Posterior cingulate gyrus (tissue), 11 donors: Measurements from ENCODE around the gene XYLT2.
"Not testable (repeated sequence)": the region's sequence is repeated elsewhere in the genome, so short reads cannot be mapped to it uniquely, and the experiment has no call there.

ENCODE experiments used
- DNase-seq, 10 donors: peaks; one replicate each; pipeline versions ENCODE4 v3.0.0 to v3.0.0-alpha.2; 2020 to 2021; ENCODE audit warnings: mixed read lengths in 3 of 10
- intact Hi-C: fragments of 100-400 bp; cut with DNase I; formaldehyde crosslinking; loops from one replicate; pipeline ENCODE4 v1.15.1; 2023

The XYLT2 gene

DNA sequence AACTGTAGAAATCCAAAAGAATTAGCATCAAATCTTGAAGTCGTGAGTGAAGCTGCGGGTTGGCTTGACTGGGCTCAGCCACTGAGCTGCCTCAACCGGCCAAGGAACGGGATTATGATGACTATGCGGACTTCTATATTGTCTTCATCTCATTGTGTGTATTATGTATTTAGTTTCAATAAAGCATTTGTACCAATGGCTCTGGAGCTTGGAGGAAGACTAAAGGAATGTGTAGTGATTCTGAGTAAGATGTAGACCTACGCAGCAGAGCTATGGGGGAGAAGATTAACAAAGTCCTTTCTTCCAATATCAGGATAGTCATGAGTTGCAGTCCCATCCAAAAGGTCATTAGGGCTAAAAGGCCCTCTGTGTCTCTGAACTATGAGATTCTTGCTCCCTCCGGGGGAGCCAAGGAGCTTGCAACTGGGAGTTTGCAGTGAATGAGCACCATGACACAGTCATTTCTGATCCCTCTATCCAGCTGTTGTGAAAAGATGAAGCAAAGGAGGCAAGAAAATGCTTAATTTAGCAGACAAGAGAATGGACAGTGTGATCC is 35.4 kb downstream of the XYLT2 start:
- intact Hi-C loops = no loop called here
- DNase-seq = no peak

DNA sequence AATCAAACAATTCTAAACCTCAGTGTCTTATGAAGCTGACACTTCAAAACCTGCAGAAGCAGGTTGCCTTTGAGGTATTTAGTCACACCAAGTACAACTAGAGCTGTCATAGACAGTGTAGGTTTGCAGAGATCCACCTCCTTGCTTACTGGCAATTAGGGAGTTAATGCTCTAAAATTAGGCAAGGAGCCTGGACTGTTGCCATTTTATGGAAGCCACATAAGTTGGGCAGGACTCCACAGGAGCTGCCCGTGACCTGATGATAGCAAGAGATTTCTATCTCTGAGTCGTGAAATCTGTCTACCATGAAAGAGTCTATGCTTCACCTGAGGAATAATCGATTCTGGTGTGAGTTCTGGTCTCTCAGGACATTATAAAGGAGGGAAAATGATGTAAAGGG is 36.0 kb downstream of the XYLT2 start:
- no peak for DNase-seq

DNA sequence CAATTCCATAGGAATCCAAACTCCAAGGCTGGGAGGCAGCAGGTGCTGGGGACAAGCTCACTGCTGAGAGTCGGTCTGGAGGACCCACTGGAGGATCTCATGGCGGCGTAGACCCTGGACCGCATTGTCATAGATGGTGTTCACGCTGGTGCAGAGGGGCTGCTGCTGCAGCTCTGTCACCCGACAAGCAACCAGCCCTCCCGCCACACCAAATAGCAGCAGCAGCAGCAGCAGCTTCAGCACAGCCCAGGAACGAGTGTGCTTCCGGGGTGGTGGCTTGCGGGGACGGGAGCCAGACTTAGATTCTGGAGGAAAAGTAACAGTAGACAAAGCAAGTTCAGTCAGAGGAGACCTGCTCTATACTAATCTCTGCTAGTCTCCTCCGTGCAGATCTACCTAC is 37.0 kb downstream of the XYLT2 start:
- intact Hi-C loops = no loop called here
- no peak for DNase-seq

More for the DNA sequence above, 36.0 kb downstream of the XYLT2 start:
- intact Hi-C loops = no loop called here

DNA sequence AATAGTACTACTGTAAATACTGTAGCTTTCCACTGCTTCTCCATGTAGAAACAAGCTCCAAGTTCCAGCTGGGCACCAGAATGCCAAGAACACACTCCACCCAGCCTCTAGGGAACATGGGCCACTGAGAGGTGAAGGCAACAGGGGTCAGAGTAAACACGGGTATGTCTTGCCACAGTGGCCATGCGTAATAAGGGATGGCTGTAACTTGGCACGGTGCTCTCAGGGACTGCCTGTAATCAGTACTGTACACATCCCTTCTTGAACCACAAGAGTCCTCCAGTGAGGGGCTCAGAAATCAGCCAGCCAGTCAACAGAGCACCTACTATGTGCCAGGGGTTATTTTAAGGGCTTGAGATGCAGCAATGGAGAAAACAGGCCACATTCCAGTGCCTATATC is 40.6 kb downstream of the XYLT2 start:
- DNase-seq = no peak
- intact Hi-C loops = no loop called here

DNA sequence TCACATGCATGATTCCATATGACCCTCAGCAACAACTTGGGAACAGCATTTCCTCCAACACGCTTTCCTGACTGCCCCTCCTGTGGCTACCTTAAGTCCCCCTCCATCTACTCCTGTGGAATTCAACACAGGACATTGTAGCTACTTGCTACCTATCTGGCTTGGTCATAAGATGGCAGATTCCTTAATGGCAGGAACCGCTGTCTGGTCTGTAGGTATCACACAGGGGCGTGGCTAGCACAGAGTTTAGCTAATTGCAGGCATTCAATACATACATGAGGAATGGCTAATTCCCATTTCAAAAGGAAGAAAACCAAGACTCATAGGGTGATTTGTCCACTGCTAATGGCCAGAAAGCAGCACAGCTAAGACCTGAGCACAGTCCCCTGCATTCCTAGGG is 42.8 kb downstream of the XYLT2 start:
- DNase-seq = no peak
- intact Hi-C loops = no loop called here

DNA sequence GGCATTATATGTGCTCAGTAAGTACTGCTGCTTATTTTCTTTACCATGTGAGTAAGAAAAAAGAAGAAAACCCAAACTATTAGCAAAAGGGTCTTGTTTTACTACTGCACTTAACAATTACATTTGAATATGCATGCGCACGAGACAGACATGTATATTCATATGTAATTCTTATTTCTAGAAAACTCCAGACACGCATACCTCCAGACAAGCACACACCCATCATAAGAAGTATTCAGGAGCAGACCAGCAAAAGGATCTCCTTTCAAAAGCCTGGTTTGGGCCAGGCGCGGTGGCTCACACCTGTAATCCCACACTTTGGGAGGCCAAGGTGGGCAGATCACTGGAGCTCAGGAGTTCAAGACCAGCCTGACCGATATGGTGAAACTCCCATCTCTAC is 43.6 kb downstream of the XYLT2 start:
- no peak for DNase-seq
- intact Hi-C loops = no loop called here

DNA sequence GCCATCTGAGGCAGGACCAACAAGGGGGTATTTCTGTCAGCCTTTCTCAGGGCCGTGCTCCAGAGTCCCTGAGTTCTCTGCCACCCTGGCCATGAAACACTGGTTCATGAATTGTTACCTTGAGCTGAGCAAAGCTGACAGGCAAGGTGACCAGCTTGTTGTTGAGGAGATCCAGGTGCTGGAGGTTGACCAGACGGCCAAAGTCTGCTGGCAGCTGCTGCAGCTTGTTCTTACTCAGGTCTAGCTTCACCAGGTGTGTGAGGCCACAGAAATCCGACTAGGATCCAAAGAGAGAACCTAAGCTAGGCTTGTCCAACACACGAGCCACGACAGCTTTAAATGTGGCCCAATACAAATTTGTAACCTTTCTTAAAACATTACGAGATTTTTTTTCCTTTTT is 46.7 kb downstream of the XYLT2 start:
- intact Hi-C loops = no loop called here
- no peak for DNase-seq

DNA sequence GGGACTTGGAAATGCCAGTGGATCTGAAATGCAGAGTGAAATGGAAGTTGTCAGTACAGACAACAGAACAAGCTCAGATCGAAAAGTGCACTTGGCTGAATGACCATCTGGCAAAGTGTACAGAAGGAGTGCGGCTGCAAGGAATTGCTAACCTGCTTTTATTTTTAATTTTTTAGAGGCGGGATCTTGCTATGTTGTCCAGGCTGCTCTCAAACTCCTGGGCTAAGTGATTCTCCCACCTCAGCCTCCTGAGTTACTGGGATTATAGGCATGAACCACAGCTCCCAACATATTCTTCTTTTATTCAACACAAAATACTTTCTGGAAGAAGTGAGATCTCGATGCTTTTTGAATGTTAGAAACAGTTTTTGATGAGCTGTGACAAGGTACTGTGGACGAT is 47.8 kb downstream of the XYLT2 start:
- intact Hi-C loops = no loop called here
- no peak for DNase-seq

DNA sequence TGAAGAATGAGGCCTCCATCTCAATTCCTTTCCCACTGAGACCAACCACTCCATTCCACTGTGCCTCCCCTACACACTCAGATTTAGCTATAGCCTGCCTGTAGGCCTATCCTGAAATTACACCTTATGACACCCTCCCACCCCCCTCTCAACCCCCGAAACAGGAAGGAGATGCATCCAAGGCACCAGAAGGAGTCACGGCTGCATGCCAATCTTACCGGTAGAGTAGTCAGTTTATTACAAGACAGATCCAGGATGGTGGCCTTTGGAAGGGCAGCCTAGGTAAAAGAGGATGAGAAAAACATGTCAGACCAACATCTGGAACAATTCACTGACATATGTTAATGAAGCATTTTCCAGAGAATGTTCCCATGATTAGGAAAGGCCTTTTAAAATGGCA is 48.8 kb downstream of the XYLT2 start:
- DNase-seq = no peak
- intact Hi-C loops = no loop called here

DNA sequence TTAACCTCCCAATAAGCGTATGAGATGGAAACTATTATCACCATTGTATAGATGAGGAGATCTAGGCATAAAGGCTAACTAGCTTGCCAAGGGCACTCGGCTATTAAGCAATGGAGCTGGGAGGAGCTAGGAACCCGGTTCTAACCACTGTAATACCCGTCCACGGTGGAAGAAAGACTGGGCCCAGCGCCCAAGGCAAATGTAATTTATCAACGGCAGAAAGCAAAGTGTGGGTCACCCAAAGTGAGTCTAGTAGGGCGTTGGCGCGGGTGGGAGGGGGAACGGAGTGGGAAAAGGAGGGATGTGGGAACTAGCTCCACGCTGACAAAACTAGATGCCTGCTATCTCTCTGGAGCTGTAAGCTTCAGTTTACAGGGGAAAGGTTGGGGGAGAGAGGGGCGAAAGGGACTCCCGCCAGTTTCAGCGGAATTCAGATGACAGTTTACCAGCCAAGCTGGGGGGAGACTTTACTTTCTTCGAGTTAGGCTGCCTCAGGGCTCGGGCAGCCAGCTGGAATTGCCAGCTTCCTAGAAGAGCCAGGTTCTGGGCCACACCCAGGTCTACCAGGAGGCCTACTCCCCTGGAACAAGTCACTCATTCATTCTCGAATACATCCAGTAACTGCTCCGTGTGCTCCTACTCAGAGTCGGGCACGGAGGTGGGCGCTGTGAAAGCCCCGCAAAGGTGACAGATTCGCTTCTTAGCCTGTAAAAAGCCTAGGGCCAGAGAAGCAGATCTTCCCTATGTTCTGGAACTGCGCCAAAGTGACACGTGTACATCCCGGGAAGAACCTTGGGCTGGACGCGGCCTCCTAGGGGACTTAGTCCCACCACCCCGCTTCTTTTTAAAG is 50.6 kb downstream of the XYLT2 start:
- intact Hi-C loops = no loop called here
- no peak for DNase-seq

DNA sequence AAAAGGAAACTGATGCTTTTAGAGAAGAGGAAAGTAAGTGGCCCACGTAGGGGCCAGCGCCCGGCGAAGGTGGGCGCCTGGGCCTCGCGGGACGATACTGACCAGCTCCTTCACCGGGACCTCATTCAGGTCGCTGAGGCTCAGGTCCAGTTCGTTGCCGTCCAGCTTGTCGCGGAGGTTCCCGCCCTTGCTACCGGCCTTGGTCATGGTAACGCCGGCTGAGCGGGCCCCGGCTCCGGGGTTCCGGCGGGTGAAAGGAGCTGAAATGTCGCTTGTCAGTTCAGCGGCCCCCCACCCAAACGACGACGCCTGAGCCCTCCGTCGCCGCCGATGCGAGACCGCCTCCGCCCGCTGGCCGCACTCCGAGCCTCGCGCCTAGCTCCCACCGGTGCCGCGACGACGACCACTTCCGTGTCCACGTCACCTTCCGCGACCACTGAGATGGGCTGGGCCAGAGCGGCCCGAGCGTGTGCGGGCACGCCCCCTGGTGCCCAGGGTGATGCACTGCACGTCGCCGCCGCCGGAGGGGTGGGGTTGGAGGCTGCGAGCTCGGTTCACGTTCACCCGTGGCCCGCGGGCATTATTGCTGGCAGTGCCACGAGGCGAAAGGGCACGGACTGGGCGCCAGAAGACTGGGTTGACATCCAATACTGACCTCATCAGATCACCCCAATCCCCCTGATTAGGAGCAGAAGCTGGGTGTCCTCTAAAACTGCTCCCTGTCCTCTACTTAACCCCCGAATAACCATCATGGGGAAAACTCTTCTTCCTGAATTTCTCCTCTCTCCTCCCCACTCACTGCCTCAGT is 51.4 kb downstream of the XYLT2 start, which contains the start of gene LRRC59:
LRRC59 (minus strand) TSS at position 413 of the 808 bp plus-strand sequence; CDS start at position 207, 206 bp downstream.
- DNase-seq = peak; percentile 78 to 98 (median 86)
- intact Hi-C loops = no loop called here

DNA sequence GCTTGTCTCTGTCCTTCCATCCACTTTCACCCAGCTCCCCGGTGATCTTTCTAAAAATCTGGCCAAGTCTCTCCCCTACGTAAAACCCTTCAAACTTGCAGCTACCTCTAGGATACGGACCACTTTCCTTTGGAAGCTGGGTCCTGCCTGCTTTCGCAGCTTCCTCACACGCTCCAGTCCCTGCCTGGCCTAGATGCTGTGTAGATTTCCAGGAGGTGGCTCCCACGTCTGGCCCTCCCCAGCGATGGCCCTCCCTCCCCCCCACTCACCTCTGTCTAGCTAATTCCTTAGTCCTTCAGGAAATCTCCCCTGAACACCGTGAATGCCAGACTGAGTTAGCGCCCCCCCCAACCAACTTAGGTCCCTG is 52.0 kb downstream of the XYLT2 start:
- intact Hi-C loops = no loop called here
- DNase-seq = no peak

DNA sequence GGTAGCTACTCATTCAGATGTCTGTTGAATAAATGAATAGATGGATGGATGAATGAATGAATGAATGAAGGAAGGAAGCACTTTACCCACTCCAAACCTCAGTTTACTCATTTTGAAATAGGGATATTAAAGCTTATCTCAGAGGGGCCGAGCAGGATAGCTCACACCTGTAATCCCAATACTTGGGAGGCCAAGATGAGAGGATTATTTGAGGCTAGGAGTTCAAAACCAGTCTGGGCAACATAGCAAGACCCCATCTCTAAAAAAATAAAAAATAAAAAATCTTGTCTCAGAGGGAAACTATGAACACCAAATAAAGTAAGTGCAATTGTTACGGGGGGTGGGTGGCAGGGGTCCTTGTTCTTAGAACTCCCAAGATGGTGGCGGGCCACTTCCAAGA is 52.7 kb downstream of the XYLT2 start:
- DNase-seq, intact Hi-C loops: not testable (repeated sequence)

DNA sequence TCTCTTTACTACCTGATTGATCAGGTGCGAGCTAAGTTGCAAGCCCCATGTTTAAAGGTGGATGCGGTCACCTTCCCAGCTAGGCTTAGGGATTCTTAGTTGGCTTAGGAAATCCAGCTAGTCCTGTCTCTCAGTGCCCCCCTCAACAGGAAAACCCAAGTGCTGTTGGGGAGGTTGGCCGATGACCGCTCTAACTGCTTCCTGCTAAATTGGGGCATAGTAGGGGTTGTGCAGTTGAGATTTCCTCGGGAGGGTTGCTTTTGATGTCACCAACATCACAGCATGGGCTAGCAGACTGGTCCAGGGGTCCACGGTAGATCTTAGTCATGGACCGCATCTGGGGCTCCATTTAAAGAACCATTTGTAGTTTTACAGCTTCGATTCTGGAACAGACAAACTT is 53.7 kb downstream of the XYLT2 start:
- intact Hi-C loops, DNase-seq: not testable (repeated sequence)

DNA sequence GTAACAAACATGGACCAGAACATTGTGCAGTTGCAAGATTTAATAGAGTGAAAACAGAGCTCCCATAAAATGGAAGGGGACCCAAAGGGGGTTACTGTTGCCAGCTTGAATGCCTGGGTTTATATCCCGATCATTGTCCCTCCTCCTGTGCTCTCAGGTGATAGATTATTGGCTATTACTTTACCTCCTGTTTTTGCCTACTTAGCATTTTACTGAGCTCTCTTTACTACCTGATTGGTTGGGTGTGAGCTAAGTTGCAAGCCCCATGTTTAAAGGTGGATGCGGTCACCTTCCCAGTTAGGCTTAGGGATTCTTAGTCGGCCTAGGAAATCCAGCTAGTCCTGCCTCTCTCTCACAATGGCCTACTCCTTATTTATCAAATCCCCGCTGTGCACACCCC is 59.4 kb downstream of the XYLT2 start:
- intact Hi-C loops, DNase-seq: not testable (repeated sequence)

DNA sequence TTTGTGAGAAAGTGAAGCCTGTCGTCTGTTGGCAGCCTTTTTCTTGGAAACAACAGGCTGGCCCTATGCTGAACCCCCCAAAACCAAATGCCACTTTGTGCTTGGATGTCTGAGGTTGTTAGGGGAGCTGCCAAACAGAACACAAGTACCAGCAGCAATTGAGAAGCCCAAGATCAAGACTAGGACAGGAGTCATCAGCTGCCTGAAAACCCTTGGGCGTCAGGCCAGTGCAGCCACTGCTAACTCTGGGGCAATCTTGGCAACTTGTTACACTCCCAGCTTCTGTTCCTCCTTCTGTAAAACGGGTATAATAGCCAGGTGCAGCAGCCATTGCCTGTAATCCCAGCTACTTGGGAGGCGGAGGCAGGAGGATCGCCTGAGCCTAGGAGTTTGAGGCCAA is 60.7 kb downstream of the XYLT2 start:
- DNase-seq = no peak
- intact Hi-C loops = no loop called here

DNA sequence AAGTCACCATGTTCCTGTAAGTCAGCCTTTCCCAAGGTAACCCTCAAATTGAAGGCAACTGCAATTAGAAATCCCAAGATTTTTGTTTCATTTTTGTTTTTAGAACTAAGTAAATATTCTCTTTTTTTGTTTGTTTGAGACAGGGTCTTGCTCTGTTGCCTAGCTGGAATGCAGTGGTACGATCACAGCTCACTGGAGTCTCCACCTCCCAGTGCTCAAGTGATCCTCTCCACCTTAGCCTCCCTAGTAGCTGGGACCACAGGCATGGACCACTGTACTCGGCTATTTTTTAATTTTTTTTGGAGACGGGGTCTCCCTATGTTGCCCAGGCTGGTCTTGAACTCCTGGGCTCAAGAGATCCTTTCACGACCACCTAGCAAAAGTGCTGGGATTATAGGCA is 62.0 kb downstream of the XYLT2 start:
- intact Hi-C loops = no loop called here
- DNase-seq = no peak
